Pancreas (tissue), 10 donors: ENCODE results near the gene C1GALT1. TPM values are rescaled to one million over a fixed set of nuclear protein-coding genes. Genes with fewer than 3 reads are reported as not detected.
"Not testable (repeated sequence)": the region's sequence is repeated elsewhere in the genome, so short reads cannot be mapped to it uniquely, and the experiment has no call there.

ENCODE experiments used
- ATAC-seq, 4 donors: fragments of 200-7000 bp; cut with Tn5 transposase; one replicate each; pipeline versions ENCODE4 v1.8.0 to v1.9.1; 2020; ENCODE audit warnings: mild to moderate bottlenecking in 4 of 4, moderate library complexity in 4 of 4
- DNase-seq, 6 donors: peaks; one replicate each; pipeline ENCODE4 v3.0.0-alpha.2; 2020
- FAIRE-seq: peaks from 2 replicates; lab custom pipeline; 2012; peaks lifted over from hg19 to GRCh38; lab: Jason Lieb, UNC
- H3K27ac ChIP-seq, 4 donors: fragments of 200-600 bp; sonication (generic); 1 replicate in 3 of 4; 2 replicates in 1 of 4; pipeline versions ENCODE4 v1.5.0 to v1.8.0; 2020
- H3K27me3 ChIP-seq, 4 donors: fragments of 200-600 bp; one replicate each; pipeline ENCODE4 v1.8.0; 2021
- H3K36me3 ChIP-seq, 3 donors: fragments of 200-600 bp; sonication (generic) in 1 of 3; one replicate each; pipeline versions ENCODE4 v1.5.0 to v1.8.0; 2020 to 2021
- H3K4me1 ChIP-seq, 3 donors: fragments of 200-600 bp; one replicate each; pipeline ENCODE4 v1.8.0; 2021
- H3K4me3 ChIP-seq, 4 donors: fragments of 200-600 bp; sonication (generic) in 2 of 4; one replicate each; pipeline versions ENCODE4 v1.5.0 to v1.8.0; 2020 to 2021
- H3K9me3 ChIP-seq, 4 donors: fragments of 200-600 bp; one replicate each; pipeline ENCODE4 v1.8.0; 2021
- WGBS, 2 donors: extraction: QIAGEN DNeasy Blood & Tissue Kit; methylation state at CpG; one replicate each; pipeline ENCODE4 v1.1.7; 2013; 5-methylcytosine and 5-hydroxymethylcytosine counted together
- intact Hi-C, 3 donors: fragments of 100-400 bp; cut with DNase I; formaldehyde crosslinking; loops; one replicate each; pipeline versions ENCODE4 v1.11.1 to v1.14.2; 2022
- polyA plus RNA-seq, 2 donors: library from polyadenylated mRNA; stranded (reverse); fragments of 200-250 nt; gene quantifications; one replicate each; pipeline ENCODE4 v1.2.3, GENCODE V29; 2013
- total RNA-seq, 6 donors: library from RNA; stranded (reverse); fragmentation: NEBNext Ultra II Directional in 4 of 6; extraction: Animal tissue kit (Norgen Biotek cat#: 25700) in 4 of 6; gene quantifications; one replicate each; pipeline versions ENCODE4 v1.2.1 to v1.2.4, GENCODE V29; 2021 to 2023
- TF ChIP-seq, protein P1 (sequence below), 4 donors: fragments of 200-600 bp; sonication (generic) in 3 of 4; IDR thresholded peaks; one replicate each; pipeline versions ENCODE4 v1.5.0 to v1.8.0; 2021; ENCODE audit warnings: antibody characterized with exemption in 4 of 4
- donor health status: healthy with polysubstance abuse.
- donor health status: DM: no; HTN: no; CAD: no; lungs with moderate emphysema.
- donor health status: DM: no; HTN: no; CAD: no.
- donor health status: control.
- donor health status: control.
- donor health status: Bipolar disorder and iron deficiency.
- donor health status: DM: yes; HTN: yes; CAD: no.
- donor health status: DM: no; HTN: no; CAD: no.
- donor health status: DM: no; HTN: no; CAD: no.
- donor health status: DM: yes; HTN: yes; CAD: no.

C1GALT1 gene
- total and polyA plus RNA-seq, 8 donors: 3.2 to 14.5 (median 7.0) TPM

DNA sequence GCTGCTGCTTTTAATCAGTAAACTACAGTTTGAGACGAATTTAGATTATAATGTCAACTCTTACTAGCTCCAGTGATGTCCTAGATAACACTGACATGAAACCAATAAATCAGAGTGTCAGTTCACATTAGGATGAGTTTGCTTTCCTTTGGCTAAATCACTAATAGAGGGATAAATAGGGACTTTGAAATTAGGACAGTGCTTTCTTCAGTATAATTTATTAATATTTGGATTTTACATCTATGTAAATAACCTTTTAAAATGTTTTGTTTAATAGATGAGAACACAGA lies 55.6 kb downstream of the C1GALT1 start:
- TF ChIP-seq, protein P1, sequence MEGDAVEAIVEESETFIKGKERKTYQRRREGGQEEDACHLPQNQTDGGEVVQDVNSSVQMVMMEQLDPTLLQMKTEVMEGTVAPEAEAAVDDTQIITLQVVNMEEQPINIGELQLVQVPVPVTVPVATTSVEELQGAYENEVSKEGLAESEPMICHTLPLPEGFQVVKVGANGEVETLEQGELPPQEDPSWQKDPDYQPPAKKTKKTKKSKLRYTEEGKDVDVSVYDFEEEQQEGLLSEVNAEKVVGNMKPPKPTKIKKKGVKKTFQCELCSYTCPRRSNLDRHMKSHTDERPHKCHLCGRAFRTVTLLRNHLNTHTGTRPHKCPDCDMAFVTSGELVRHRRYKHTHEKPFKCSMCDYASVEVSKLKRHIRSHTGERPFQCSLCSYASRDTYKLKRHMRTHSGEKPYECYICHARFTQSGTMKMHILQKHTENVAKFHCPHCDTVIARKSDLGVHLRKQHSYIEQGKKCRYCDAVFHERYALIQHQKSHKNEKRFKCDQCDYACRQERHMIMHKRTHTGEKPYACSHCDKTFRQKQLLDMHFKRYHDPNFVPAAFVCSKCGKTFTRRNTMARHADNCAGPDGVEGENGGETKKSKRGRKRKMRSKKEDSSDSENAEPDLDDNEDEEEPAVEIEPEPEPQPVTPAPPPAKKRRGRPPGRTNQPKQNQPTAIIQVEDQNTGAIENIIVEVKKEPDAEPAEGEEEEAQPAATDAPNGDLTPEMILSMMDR (IDR thresholded peaks at IDR 0.05): no peak
- Histone ChIP-seq H3K4me1 (no peaks in the 10 kb centered on the region), H3K36me3 (peaks cover 0 to 4% (median 0%) of the 10 kb centered on the region in 3 donors), H3K9me3 (no peaks in the 10 kb centered on the region), H3K27me3 (no peaks in the 10 kb centered on the region), H3K27ac (no peak overlapping the region), H3K4me3 (no peak overlapping the region)
- 10 to 19% methylated on average over 1 of the region's 1 CpG for WGBS, 2 donors
- intact Hi-C loops: no loop called here
- DNase-seq (no peak), FAIRE-seq (no peak), ATAC-seq (no peak)

DNA sequence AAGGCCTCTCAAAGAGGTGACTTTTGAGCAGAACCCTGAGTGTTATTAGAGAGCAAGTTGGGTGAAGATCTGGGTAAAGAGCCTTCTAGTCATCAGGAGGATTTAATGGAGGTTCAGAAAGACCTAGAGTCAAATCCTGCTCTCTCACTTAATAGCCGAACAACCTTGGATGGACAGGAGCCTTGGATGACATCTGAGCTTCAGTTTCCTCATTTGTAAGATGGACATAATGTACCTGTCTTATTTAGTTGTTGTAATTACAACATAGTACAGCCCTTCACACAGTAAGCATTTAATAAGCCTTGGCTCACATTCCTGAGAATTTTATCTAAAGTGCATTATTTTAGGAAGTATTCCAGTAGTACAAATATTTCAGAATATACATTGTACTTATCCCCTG lies 57.0 kb downstream of the C1GALT1 start:
- Histone ChIP-seq H3K27me3 (no peaks in the 10 kb centered on the region), H3K4me1 (no peaks in the 10 kb centered on the region), H3K4me3 (no peak overlapping the region), H3K27ac (no peak overlapping the region), H3K36me3 (peaks cover 0 to 4% (median 0%) of the 10 kb centered on the region in 3 donors), H3K9me3 (no peaks in the 10 kb centered on the region)
- 98 to 100% methylated on average over 1 of the region's 1 CpG for WGBS, 2 donors
- no peak for FAIRE-seq
- TF ChIP-seq, protein P1 (IDR thresholded peaks at IDR 0.05): no peak
- no peak for DNase-seq
- no peak for ATAC-seq
- intact Hi-C loops: no loop called here

GRCh38 chr7:7242899-7243298 lies 60.6 kb downstream of the C1GALT1 start:
- no peak for ATAC-seq
- intact Hi-C loops: no loop called here
- H3K9me3 ChIP-seq: no peaks in the 10 kb centered on the region
- no peak for DNase-seq
- 67 to 73% methylated on average over 3 of the region's 3 CpGs for whole genome bisulfite sequencing, 2 donors
- no peaks in the 10 kb centered on the region for H3K27me3 ChIP-seq
- no peak overlapping the region for H3K27ac ChIP-seq
- no peak for FAIRE-seq
- peaks cover 0 to 4% (median 0%) of the 10 kb centered on the region in 3 donors for H3K36me3 ChIP-seq
- TF ChIP-seq, protein P1 (IDR thresholded peaks at IDR 0.05): no peak
- no peaks in the 10 kb centered on the region for H3K4me1 ChIP-seq
- no peak overlapping the region for H3K4me3 ChIP-seq

DNA sequence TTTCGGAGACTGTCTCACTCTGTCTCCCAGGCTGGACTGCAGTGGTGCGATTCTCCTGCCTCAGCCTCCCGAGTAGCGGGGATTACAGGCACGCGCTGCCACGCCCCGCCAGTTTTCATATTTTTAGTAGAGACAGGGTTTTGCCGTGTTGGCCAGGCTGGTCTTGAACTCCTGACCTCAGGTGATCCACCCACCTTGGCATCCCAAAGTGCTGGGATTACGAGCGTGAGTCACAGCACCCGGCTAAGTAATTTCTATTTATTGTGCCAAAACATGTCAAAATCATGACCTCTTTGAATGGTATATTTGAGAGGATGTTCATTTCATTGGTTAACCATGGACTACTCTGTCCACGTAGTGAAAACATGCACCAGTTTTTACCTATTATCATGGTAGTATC lies 62.9 kb downstream of the C1GALT1 start:
- H3K27me3 ChIP-seq, FAIRE-seq, H3K27ac ChIP-seq, ATAC-seq, H3K9me3 ChIP-seq, intact Hi-C loops, H3K36me3 ChIP-seq, H3K4me1 ChIP-seq, DNase-seq, H3K4me3 ChIP-seq: not testable (repeated sequence)
- WGBS, 2 donors: 95 to 96% methylated on average over 13 of the region's 13 CpGs

GRCh38 chr7:7246223-7246622 lies 63.9 kb downstream of the C1GALT1 start:
- 92 to 98% methylated on average over 3 of the region's 3 CpGs for WGBS, 2 donors
- no peak for FAIRE-seq

More at GRCh38 chr7:7246223-7246622, 63.9 kb downstream of the C1GALT1 start:
- H3K27me3 ChIP-seq: no peaks in the 10 kb centered on the region
- no peak overlapping the region for H3K4me3 ChIP-seq
- TF ChIP-seq, protein P1 (IDR thresholded peaks at IDR 0.05): no peak
- intact Hi-C loops: no loop called here
- no peak overlapping the region for H3K27ac ChIP-seq
- no peak for DNase-seq
- no peaks in the 10 kb centered on the region for H3K9me3 ChIP-seq
- no peaks in the 10 kb centered on the region for H3K36me3 ChIP-seq
- H3K4me1 ChIP-seq: no peaks in the 10 kb centered on the region
- ATAC-seq: no peak
